ENCODE results near the gene CNKSR3.

Gene CNKSR3

DNA sequence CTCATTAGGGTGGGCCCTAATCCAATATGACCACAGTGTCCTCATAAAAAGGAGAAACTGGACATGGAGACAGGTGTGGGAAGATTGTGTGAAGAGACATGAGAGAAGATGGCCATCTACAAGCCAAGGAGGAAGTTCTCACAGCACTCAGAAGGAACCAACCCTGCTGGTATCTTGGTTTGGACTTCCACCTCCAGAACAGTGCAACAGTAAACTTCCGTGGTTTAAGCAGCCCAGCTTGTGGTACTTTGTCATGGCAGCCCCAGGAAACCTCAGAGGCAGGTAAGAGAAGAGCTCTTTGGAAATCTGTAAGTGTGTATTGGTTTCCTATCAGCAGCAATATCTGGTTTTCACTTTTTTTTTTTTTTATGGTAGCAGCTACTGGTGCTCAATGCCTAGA, 16.5 kb upstream of the CNKSR3 start:
- H3K4me1 ChIP-seq, result no peaks in the 10 kb centered on the region
- intact Hi-C loops (cut with DNase I; ENCODE audit: low total_unique reads), result no loop called here
- no peaks in the 10 kb centered on the region for H3K27me3 ChIP-seq
- no peak overlapping the region for H3K27ac ChIP-seq
- TF ChIP-seq, protein P1, sequence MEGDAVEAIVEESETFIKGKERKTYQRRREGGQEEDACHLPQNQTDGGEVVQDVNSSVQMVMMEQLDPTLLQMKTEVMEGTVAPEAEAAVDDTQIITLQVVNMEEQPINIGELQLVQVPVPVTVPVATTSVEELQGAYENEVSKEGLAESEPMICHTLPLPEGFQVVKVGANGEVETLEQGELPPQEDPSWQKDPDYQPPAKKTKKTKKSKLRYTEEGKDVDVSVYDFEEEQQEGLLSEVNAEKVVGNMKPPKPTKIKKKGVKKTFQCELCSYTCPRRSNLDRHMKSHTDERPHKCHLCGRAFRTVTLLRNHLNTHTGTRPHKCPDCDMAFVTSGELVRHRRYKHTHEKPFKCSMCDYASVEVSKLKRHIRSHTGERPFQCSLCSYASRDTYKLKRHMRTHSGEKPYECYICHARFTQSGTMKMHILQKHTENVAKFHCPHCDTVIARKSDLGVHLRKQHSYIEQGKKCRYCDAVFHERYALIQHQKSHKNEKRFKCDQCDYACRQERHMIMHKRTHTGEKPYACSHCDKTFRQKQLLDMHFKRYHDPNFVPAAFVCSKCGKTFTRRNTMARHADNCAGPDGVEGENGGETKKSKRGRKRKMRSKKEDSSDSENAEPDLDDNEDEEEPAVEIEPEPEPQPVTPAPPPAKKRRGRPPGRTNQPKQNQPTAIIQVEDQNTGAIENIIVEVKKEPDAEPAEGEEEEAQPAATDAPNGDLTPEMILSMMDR (IDR thresholded peaks at IDR 0.05), result no peak
- no peaks in the 10 kb centered on the region for H3K36me3 ChIP-seq
- no peak overlapping the region for H3K4me3 ChIP-seq
- no peaks in the 10 kb centered on the region for H3K9me3 ChIP-seq
- DNase-seq, result no peak

DNA sequence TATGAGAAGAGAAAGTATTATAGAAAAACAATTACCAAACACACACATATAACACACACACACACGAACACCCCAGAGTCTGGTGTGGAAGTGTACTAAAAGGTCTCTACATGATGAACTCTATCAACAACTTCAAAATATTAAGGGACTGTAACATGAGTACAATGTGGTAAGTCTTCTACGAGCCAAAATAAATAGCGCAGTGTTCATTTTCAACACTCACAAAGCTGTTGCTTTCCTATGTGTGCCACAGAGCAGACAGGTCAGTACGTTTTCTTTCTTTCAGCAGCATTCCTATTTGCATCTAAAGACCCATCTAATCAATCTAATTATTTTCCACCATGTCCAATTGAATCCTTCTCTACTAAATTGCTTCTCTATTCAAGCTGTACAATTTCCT, 12.1 kb upstream of the CNKSR3 start:
- intact Hi-C loops (cut with DNase I; ENCODE audit: low total_unique reads), result no loop called here
- TF ChIP-seq, protein P1 (IDR thresholded peaks at IDR 0.05), result no peak
- H3K4me1 ChIP-seq, result no peaks in the 10 kb centered on the region
- no peak overlapping the region for H3K4me3 ChIP-seq
- no peak for DNase-seq
- no peaks in the 10 kb centered on the region for H3K36me3 ChIP-seq
- H3K27me3 ChIP-seq, result no peaks in the 10 kb centered on the region
- no peak overlapping the region for H3K27ac ChIP-seq
- no peaks in the 10 kb centered on the region for H3K9me3 ChIP-seq

DNA sequence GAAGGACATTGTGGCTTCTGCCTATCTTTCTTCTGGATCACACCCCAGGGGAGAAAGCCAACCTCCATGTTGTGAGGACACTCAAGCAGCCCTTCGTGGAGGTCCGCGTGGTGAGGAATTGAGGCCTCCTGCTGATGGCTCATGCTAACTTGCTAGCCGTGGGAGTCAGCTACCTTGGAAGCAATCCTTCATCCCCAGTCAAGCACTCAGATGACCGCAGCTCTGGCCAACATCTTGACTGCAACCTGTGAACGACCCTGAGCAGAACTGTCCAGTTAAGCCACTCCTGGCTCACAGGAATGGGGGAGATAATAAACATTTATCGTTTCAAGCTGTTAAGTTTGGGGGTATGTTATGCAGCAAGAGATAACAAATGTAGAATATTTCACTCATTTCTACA, 10.9 kb upstream of the CNKSR3 start:
- TF ChIP-seq, protein P1 (IDR thresholded peaks at IDR 0.05), result no peak
- no peaks in the 10 kb centered on the region for H3K4me1 ChIP-seq

DNA sequence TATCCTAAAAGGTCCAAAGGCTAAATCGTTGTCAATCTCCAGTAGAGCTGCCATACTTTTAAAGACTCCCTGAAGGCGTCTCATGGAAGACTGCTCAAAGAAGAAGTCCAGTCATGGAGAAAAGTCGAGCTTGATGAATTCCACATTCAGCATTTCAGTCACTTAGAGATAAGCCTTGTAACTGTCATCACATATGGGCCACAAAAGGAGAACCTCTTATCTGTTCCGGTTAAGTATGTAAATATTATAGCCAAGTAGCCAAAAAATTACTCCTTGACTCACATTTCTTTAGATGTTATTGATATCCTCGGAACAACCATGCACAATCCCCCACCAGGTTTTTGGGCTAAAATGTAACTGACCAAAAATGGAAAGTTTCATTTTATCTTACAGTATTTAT, 9.8 kb upstream of the CNKSR3 start:
- TF ChIP-seq, protein P1 (IDR thresholded peaks at IDR 0.05), result no peak
- Histone ChIP-seq H3K4me3 (no peak overlapping the region), H3K27me3 (no peaks in the 10 kb centered on the region), H3K4me1 (peaks cover 0 to 3% (median 0%) of the 10 kb centered on the region in 4 donors), H3K27ac (no peak overlapping the region), H3K36me3 (no peaks in the 10 kb centered on the region), H3K9me3 (no peaks in the 10 kb centered on the region)
- DNase-seq, result no peak
- intact Hi-C loops (cut with DNase I; ENCODE audit: low total_unique reads), result no loop called here

More for the DNA sequence above, 10.9 kb upstream of the CNKSR3 start:
- no peaks in the 10 kb centered on the region for H3K9me3 ChIP-seq
- intact Hi-C loops (cut with DNase I; ENCODE audit: low total_unique reads), result no loop called here
- no peak overlapping the region for H3K4me3 ChIP-seq
- H3K36me3 ChIP-seq, result no peaks in the 10 kb centered on the region
- H3K27me3 ChIP-seq, result no peaks in the 10 kb centered on the region
- no peak overlapping the region for H3K27ac ChIP-seq
- no peak for DNase-seq

DNA sequence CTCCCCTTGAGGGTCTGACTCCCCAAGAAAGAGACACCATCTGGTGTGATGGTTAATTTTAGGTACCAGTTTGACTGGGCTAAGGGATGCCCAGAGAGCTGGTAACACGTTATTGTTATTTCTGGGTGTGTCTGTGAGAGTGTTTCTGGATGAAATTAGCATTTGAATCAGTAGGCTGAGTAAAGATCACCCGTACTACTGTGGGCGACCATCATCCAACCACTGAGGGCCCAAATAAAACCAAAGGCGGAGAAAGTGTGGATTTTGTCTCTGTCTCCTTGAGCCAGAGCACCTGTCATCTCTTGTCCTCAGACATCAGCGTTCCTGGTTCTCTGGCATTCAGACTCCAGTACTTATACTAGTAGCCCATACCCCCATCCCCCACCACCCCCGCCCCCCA, 7.9 kb upstream of the CNKSR3 start:
- Histone ChIP-seq H3K36me3 (no peaks in the 10 kb centered on the region), H3K9me3 (no peaks in the 10 kb centered on the region), H3K27me3 (no peaks in the 10 kb centered on the region), H3K27ac (no peak overlapping the region), H3K4me1 (peaks cover 0 to 3% (median 0%) of the 10 kb centered on the region in 4 donors), H3K4me3 (no peak overlapping the region)
- TF ChIP-seq, protein P1 (IDR thresholded peaks at IDR 0.05), result no peak
- intact Hi-C loops (cut with DNase I; ENCODE audit: low total_unique reads), result no loop called here
- DNase-seq, result no peak

DNA sequence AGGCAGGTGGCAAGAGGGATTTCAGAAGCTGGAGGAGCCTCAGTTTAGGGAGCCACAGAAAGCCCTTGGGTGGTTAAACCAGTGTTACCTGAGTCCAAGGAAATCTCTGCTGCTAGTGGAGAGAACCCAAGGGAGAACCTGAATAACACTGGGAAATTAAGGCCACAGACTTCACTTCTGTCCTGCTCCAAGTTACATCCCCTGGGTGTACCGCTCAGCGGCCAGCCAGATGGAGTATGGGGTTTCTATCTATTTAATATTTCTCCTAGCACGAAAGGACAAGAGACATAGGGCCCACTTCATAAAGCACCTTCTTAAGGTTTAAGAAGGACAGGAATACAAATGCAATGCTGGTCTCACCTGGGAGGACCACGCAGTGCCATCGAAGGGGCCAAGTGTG, 5.8 kb upstream of the CNKSR3 start:
- Histone ChIP-seq H3K4me3 (peak overlapping the region; percentile 16 to 31), H3K9me3 (no peaks in the 10 kb centered on the region), H3K4me1 (peaks cover 0 to 15% (median under 1%) of the 10 kb centered on the region in 4 donors), H3K36me3 (no peaks in the 10 kb centered on the region), H3K27me3 (no peaks in the 10 kb centered on the region), H3K27ac (peak overlapping the region; percentile 11 to 30)
- no peak for DNase-seq
- TF ChIP-seq, protein P1 (IDR thresholded peaks at IDR 0.05), result no peak
- intact Hi-C loops (cut with DNase I; ENCODE audit: low total_unique reads), result no loop called here

Measured in tibial artery (tissue), 4 donors.